ENCODE data around the gene A1CF. TPM values are rescaled to one million over a fixed set of nuclear protein-coding genes. Genes with fewer than 3 reads are reported as not detected.

Gene A1CF
- total and polyA plus RNA-seq, 2 experiments from 2014 or later = 25.4 to 47.6 TPM

- Histone ChIP-seq H3K27ac (no peak overlapping the region), H3K4me3 (no peak overlapping the region), H3K4me1 (ENCODE audit: insufficient read depth) (no peaks in the 10 kb centered on the region), H3K4me2 (no peak overlapping the region), H3K36me3 (replicated peaks; ENCODE audit: insufficient read depth, low read depth) (no peaks in the 10 kb centered on the region), H3K79me2 (peaks cover 15% of the 10 kb centered on the region), H3K27me3 (no peaks in the 10 kb centered on the region), H3K9me2 (replicated peaks; ENCODE audit: insufficient read depth) (no peaks in the 10 kb centered on the region), H2AFZ (no peak overlapping the region), H3K9me3 (ENCODE audit: low read depth) (no peaks in the 10 kb centered on the region), H4K20me1 (ENCODE audit: insufficient read depth, poor library complexity, severe bottlenecking) (no peaks in the 10 kb centered on the region)
- TF ChIP-seq CTCF (IDR thresholded peaks at IDR 0.05; ENCODE audit: poor library complexity) (no peak), EZH2phosphoT487 (IDR thresholded peaks at IDR 0.05; ENCODE audit: low read depth, severe bottlenecking, unreplicated experiment) (no peak), EZH2 (IDR thresholded peaks at IDR 0.05; ENCODE audit: borderline replicate concordance) (no peak)
- DNase-seq (ENCODE audit: low spot score) = no peak
- 80% methylated on average over 2 of the region's 2 CpGs for WGBS (ENCODE audit: low lambda C conversion rate, missing lambda C conversion rate)
These were observed 19.1 kb downstream of the A1CF start for GRCh38 chr10:50866317-50866716.

GRCh38 chr10:50862719-50863118 lies 22.7 kb downstream of the A1CF start:
- Histone ChIP-seq H3K4me1 (ENCODE audit: insufficient read depth) (no peaks in the 10 kb centered on the region), H3K27me3 (no peaks in the 10 kb centered on the region), H3K9me3 (ENCODE audit: low read depth) (no peaks in the 10 kb centered on the region), H3K9me2 (replicated peaks; ENCODE audit: insufficient read depth) (no peaks in the 10 kb centered on the region), H4K20me1 (ENCODE audit: insufficient read depth, poor library complexity, severe bottlenecking) (no peaks in the 10 kb centered on the region), H3K79me2 (no peaks in the 10 kb centered on the region), H3K27ac (no peak overlapping the region), H2AFZ (no peak overlapping the region), H3K4me2 (no peak overlapping the region), H3K36me3 (replicated peaks; ENCODE audit: insufficient read depth, low read depth) (no peaks in the 10 kb centered on the region), H3K4me3 (no peak overlapping the region)
- no peak for DNase-seq (ENCODE audit: low spot score)
- 65% methylated on average over 3 of the region's 3 CpGs for WGBS (ENCODE audit: low lambda C conversion rate, missing lambda C conversion rate)
- TF ChIP-seq EZH2 (IDR thresholded peaks at IDR 0.05; ENCODE audit: borderline replicate concordance) (no peak), EZH2phosphoT487 (IDR thresholded peaks at IDR 0.05; ENCODE audit: low read depth, severe bottlenecking, unreplicated experiment) (no peak), CTCF (IDR thresholded peaks at IDR 0.05; ENCODE audit: poor library complexity) (no peak)

GRCh38 chr10:50861370-50861769 lies 24.1 kb downstream of the A1CF start:
- H4K20me1 ChIP-seq (ENCODE audit: insufficient read depth, poor library complexity, severe bottlenecking) = no peaks in the 10 kb centered on the region
- no peak overlapping the region for H3K27ac ChIP-seq
- H3K79me2 ChIP-seq = no peaks in the 10 kb centered on the region
- no peaks in the 10 kb centered on the region for H3K9me2 ChIP-seq (replicated peaks; ENCODE audit: insufficient read depth)
- DNase-seq (ENCODE audit: low spot score) = no peak
- no peak overlapping the region for H3K4me3 ChIP-seq
- H3K9me3 ChIP-seq (ENCODE audit: low read depth) = no peaks in the 10 kb centered on the region
- no peak overlapping the region for H3K4me2 ChIP-seq
- no peak overlapping the region for H2AFZ ChIP-seq
- H3K4me1 ChIP-seq (ENCODE audit: insufficient read depth) = no peaks in the 10 kb centered on the region
- H3K27me3 ChIP-seq = no peaks in the 10 kb centered on the region
- H3K36me3 ChIP-seq (replicated peaks; ENCODE audit: insufficient read depth, low read depth) = no peaks in the 10 kb centered on the region
- no peak for TF ChIP-seq EZH2phosphoT487 (IDR thresholded peaks at IDR 0.05; ENCODE audit: low read depth, severe bottlenecking, unreplicated experiment)
- TF ChIP-seq CTCF (IDR thresholded peaks at IDR 0.05; ENCODE audit: poor library complexity) = no peak
- TF ChIP-seq EZH2 (IDR thresholded peaks at IDR 0.05; ENCODE audit: borderline replicate concordance) = no peak

- H2AFZ ChIP-seq = no peak overlapping the region
- no peaks in the 10 kb centered on the region for H3K9me3 ChIP-seq (ENCODE audit: low read depth)
- no peak overlapping the region for H3K27ac ChIP-seq
- H3K4me3 ChIP-seq = no peak overlapping the region
- no peaks in the 10 kb centered on the region for H3K79me2 ChIP-seq
- 40% methylated on average over 5 of the region's 5 CpGs for WGBS (ENCODE audit: low lambda C conversion rate, missing lambda C conversion rate)
- no peaks in the 10 kb centered on the region for H3K9me2 ChIP-seq (replicated peaks; ENCODE audit: insufficient read depth)
- no peaks in the 10 kb centered on the region for H4K20me1 ChIP-seq (ENCODE audit: insufficient read depth, poor library complexity, severe bottlenecking)
- H3K36me3 ChIP-seq (replicated peaks; ENCODE audit: insufficient read depth, low read depth) = no peaks in the 10 kb centered on the region
- no peak overlapping the region for H3K4me2 ChIP-seq
- TF ChIP-seq CTCF (IDR thresholded peaks at IDR 0.05; ENCODE audit: poor library complexity) = no peak
- TF ChIP-seq EZH2 (IDR thresholded peaks at IDR 0.05; ENCODE audit: borderline replicate concordance) = no peak
- no peak for TF ChIP-seq EZH2phosphoT487 (IDR thresholded peaks at IDR 0.05; ENCODE audit: low read depth, severe bottlenecking, unreplicated experiment)
- no peaks in the 10 kb centered on the region for H3K27me3 ChIP-seq
- DNase-seq (ENCODE audit: low spot score) = no peak
- H3K4me1 ChIP-seq (ENCODE audit: insufficient read depth) = no peaks in the 10 kb centered on the region
These were observed 27.8 kb downstream of the A1CF start for GRCh38 chr10:50857579-50857978.

Measured in hepatocyte (in vitro differentiated cells).